Endodermal cell (in vitro differentiated cells): ENCODE results near the gene RMND1. TPM values are rescaled to one million over a fixed set of nuclear protein-coding genes. Genes with fewer than 3 reads are reported as not detected.

Experiments used
- DNase-seq: peaks from one replicate; pipeline ENCODE4 v3.0.0-alpha.2; 2017
- H3K27ac ChIP-seq: 2 replicates; pipeline ENCODE4 v1.5.1; 2013; ENCODE audit warnings: mild to moderate bottlenecking, low read depth, low read length, moderate library complexity
- H3K27me3 ChIP-seq: 2 replicates; pipeline ENCODE4 v1.6.1; 2013; ENCODE audit warnings: mild to moderate bottlenecking, low read length, moderate library complexity; ENCODE audit not compliant: insufficient read depth, control insufficient read depth, poor library complexity, severe bottlenecking
- H3K36me3 ChIP-seq: 2 replicates; pipeline ENCODE4 v1.7.0; 2013; ENCODE audit warnings: mild to moderate bottlenecking, low read length, moderate library complexity; ENCODE audit not compliant: control insufficient read depth, insufficient read depth
- H3K4me1 ChIP-seq: one replicate; pipeline ENCODE4 v1.7.0; 2013; ENCODE audit warnings: low read length; ENCODE audit not compliant: control insufficient read depth, insufficient read depth
- H3K4me3 ChIP-seq: 2 replicates; pipeline ENCODE4 v1.5.1; 2013; ENCODE audit warnings: mild to moderate bottlenecking, low read length, moderate library complexity
- H3K9ac ChIP-seq: 2 replicates; pipeline ENCODE4 v1.6.1; 2013; ENCODE audit warnings: mild to moderate bottlenecking, low read length, moderate library complexity; ENCODE audit not compliant: poor library complexity, severe bottlenecking; ENCODE audit errors: extremely low read depth
- H3K9me3 ChIP-seq: 2 replicates; pipeline ENCODE4 v1.6.1; 2013; ENCODE audit warnings: mild to moderate bottlenecking, low read length, moderate library complexity; ENCODE audit not compliant: control insufficient read depth
- H3K27ac Mint-ChIP-seq: 2 replicates; pipeline ENCODE4 v1.8.0; 2020; ENCODE audit warnings: mixed read lengths
- H3K27me3 Mint-ChIP-seq: 2 replicates; pipeline ENCODE4 v1.8.0; 2021; ENCODE audit warnings: mild to moderate bottlenecking, mixed read lengths; ENCODE audit not compliant: insufficient read depth
- H3K36me3 Mint-ChIP-seq: 2 replicates; pipeline ENCODE4 v1.8.0; 2020; ENCODE audit warnings: low read depth, mixed read lengths
- H3K4me1 Mint-ChIP-seq: 2 replicates; pipeline ENCODE4 v1.8.0; 2020; ENCODE audit warnings: mixed read lengths
- H3K4me3 Mint-ChIP-seq: 2 replicates; pipeline ENCODE4 v1.8.0; 2020; ENCODE audit warnings: mild to moderate bottlenecking, moderate library complexity, mixed read lengths
- H3K9me3 Mint-ChIP-seq: 2 replicates; pipeline ENCODE4 v1.8.0; 2020; ENCODE audit warnings: mild to moderate bottlenecking, mixed read lengths
- CTCF ChIP-seq: fragments of 200-600 bp; sonication (generic); conservative IDR thresholded peaks from 2 replicates; pipeline ENCODE4 v1.5.0; 2021; ENCODE audit warnings: antibody characterized with exemption, mild to moderate bottlenecking
- WGBS, 2 experiments: methylation state at CpG; one replicate each; pipeline versions ENCODE4 v1.1.5 to v1.1.7; 2013; ENCODE audit warnings: missing lambda C conversion rate in 2 of 2, mixed read lengths in 1 of 2; ENCODE audit not compliant: insufficient coverage in 1 of 2, insufficient read length in 1 of 2; 5-methylcytosine and 5-hydroxymethylcytosine counted together
- total RNA-seq, 2 donors: library from RNA; stranded (reverse); fragmentation: NEBNext Ultra II Directional in 1 of 2; extraction: Animal tissue kit (Norgen Biotek cat#: 25700) in 1 of 2; gene quantifications; 2 replicates in 1 of 2; 3 replicates in 1 of 2; pipeline ENCODE4 v1.2.1, GENCODE V29; 2021

RMND1 gene
- total RNA-seq, 2 donors from 2014 or later = 40.8 to 45.4 TPM

GRCh38 chr6:151422981-151423380, 28.9 kb downstream of the RMND1 start:
- Histone ChIP-seq H3K36me3 (peaks cover 90% of the 10 kb centered on the region), H3K9ac (no peak overlapping the region), H3K4me3 (no peak overlapping the region), H3K27ac (no peak overlapping the region), H3K4me1 (no peaks in the 10 kb centered on the region), H3K9me3 (no peaks in the 10 kb centered on the region), H3K27me3 (no peaks in the 10 kb centered on the region)
- H3K4me1 Mint-ChIP-seq = no peaks in the 10 kb centered on the region
- no peaks in the 10 kb centered on the region for H3K9me3 Mint-ChIP-seq
- no peak for DNase-seq
- TF ChIP-seq CTCF = no peak
- no peak overlapping the region for H3K27ac Mint-ChIP-seq
- H3K4me3 Mint-ChIP-seq = no peak overlapping the region
- 87 to 100% methylated on average over 2 to 3 of the region's 4 CpGs for WGBS, 2 experiments
- peaks cover 59% of the 10 kb centered on the region for H3K36me3 Mint-ChIP-seq
- no peaks in the 10 kb centered on the region for H3K27me3 Mint-ChIP-seq

- H3K27ac Mint-ChIP-seq = no peak overlapping the region
- H3K27me3 Mint-ChIP-seq = no peaks in the 10 kb centered on the region
- peaks cover 4% of the 10 kb centered on the region for H3K9me3 Mint-ChIP-seq
- H3K4me3 Mint-ChIP-seq = no peak overlapping the region
- H3K4me3 ChIP-seq = no peak overlapping the region
- no peaks in the 10 kb centered on the region for H3K27me3 ChIP-seq
- 94% methylated on average over 1 of the region's 1 CpG; no CpG with 5 or more reads in 1 of the 2 experiments for WGBS, 2 experiments
- peaks cover 36% of the 10 kb centered on the region for H3K9me3 ChIP-seq
- no peak overlapping the region for H3K27ac ChIP-seq
- no peaks in the 10 kb centered on the region for H3K4me1 ChIP-seq
- H3K9ac ChIP-seq = no peak overlapping the region
- peaks cover 96% of the 10 kb centered on the region for H3K36me3 ChIP-seq
- no peak for TF ChIP-seq CTCF
- no peak for DNase-seq
- H3K4me1 Mint-ChIP-seq = no peaks in the 10 kb centered on the region
- H3K36me3 Mint-ChIP-seq = peaks cover 70% of the 10 kb centered on the region
Observed at GRCh38 chr6:151417477-151417876, 34.4 kb downstream of the RMND1 start.

GRCh38 chr6:151414641-151415260, 37.2 kb downstream of the RMND1 start:
- TF ChIP-seq CTCF = no peak
- no peak overlapping the region for H3K4me3 Mint-ChIP-seq
- peaks cover 90% of the 10 kb centered on the region for H3K36me3 ChIP-seq
- H3K4me3 ChIP-seq = no peak overlapping the region
- no peaks in the 10 kb centered on the region for H3K27me3 ChIP-seq
- H3K27ac ChIP-seq = no peak overlapping the region
- H3K27me3 Mint-ChIP-seq = no peaks in the 10 kb centered on the region
- H3K4me1 Mint-ChIP-seq = no peaks in the 10 kb centered on the region
- peaks cover 73% of the 10 kb centered on the region for H3K36me3 Mint-ChIP-seq
- H3K4me1 ChIP-seq = no peaks in the 10 kb centered on the region
- WGBS, 2 experiments = 96 to 100% methylated on average over 1 to 2 of the region's 3 CpGs
- no peak overlapping the region for H3K27ac Mint-ChIP-seq
- no peak for DNase-seq
- peaks cover 4% of the 10 kb centered on the region for H3K9me3 Mint-ChIP-seq
- H3K9ac ChIP-seq = no peak overlapping the region
- H3K9me3 ChIP-seq = peaks cover 38% of the 10 kb centered on the region
